SJCRH30 (cell line): ENCODE measurements around the gene ZNF681. TPM values are rescaled to one million over a fixed set of nuclear protein-coding genes. Genes with fewer than 3 reads are reported as not detected.

ENCODE experiments used
- total RNA-seq: library from RNA; depleted of rRNA; stranded (reverse); fragments of >200 nt; shearing (Covaris generic); gene quantifications from 2 replicates; pipeline ENCODE4 v1.2.3, GENCODE V29; 2014; rRNA removed

ZNF681 gene
- total RNA-seq, 1 experiment from 2014 or later, result 9.2 TPM

Other genes with a start within 250 kb of the ZNF681 start
- gene ZNF675, start 71.7 kb downstream of the ZNF681 start, total RNA-seq, result 21.2 and 25.0 TPM in 2 replicates
- gene ZNF726, start 156.0 kb upstream of the ZNF681 start, total RNA-seq, result 23.3 and 25.3 TPM in 2 replicates